HepG2 (cell line): ENCODE measurements around the gene LEPROT. TPM values are rescaled to one million over a fixed set of nuclear protein-coding genes. Genes with fewer than 3 reads are reported as not detected.

Experiments used
- ATAC-seq: fragments of 200-7000 bp; cut with Tn5 transposase; 3 replicates; pipeline ENCODE4 v1.9.1; 2020; ENCODE audit warnings: mild to moderate bottlenecking, moderate library complexity
- BruUV-seq: library from RNA; stranded (reverse); fragments of 400-500 nt; replicated peaks from 2 replicates; lab custom pipeline; 2021; lab: Mats Ljungman, UMichigan
- CTCF ChIA-PET: fragments of 300-600 bp; formaldehyde crosslinking; extraction: SDS; loops from one replicate; lab custom pipeline; 2021; ENCODE audit warnings: low total read pairs, inconsistent platforms, low intra/inter-chr PET ratio; lab: Yijun Ruan, JAX
- POLR2A ChIA-PET: fragments of 350-600 bp; sonication (Branson Sonifier 250); formaldehyde crosslinking; loops from one replicate; lab custom pipeline; 2020; ENCODE audit warnings: antibody characterized with exemption, inconsistent platforms; lab: Yijun Ruan, JAX
- DNase-seq: peaks from one replicate; pipeline ENCODE4 v3.0.0-alpha.2; 2015; ENCODE audit warnings: low spot score
- FAIRE-seq: peaks from 3 replicates; lab custom pipeline; 2011; peaks lifted over from hg19 to GRCh38; lab: Jason Lieb, UNC
- H2AFZ ChIP-seq: one replicate; pipeline ENCODE4 v1.6.1; 2011; ENCODE audit warnings: low read length, inconsistent platforms
- H3K27ac ChIP-seq: fragments of 300-600 bp; 3 replicates; pipeline ENCODE4 v1.8.0; 2011; ENCODE audit warnings: mixed run types, mild to moderate bottlenecking, mixed read lengths, low read length, inconsistent platforms; ENCODE audit not compliant: insufficient read depth; ENCODE audit errors: extremely low read length
- H3K27me3 ChIP-seq, 2 experiments: fragments of 200-600 bp in 1 of 2; 2 replicates in 1 of 2; 3 replicates in 1 of 2; pipeline versions ENCODE4 v1.6.0 to v1.8.0; 2011; ENCODE audit warnings: low read length in 2 of 2, mild to moderate bottlenecking in 2 of 2, moderate library complexity in 2 of 2, inconsistent platforms in 1 of 2; ENCODE audit not compliant: insufficient read depth in 2 of 2, control insufficient read depth in 1 of 2
- H3K36me3 ChIP-seq, 2 experiments: fragments of 200-600 bp in 1 of 2; replicated peaks in 1 of 2; 2 replicates in 1 of 2; 3 replicates in 1 of 2; pipeline versions ENCODE4 v1.5.1 to v1.8.0; 2011; ENCODE audit warnings: low read length in 2 of 2, inconsistent platforms in 1 of 2; ENCODE audit not compliant: insufficient read depth in 2 of 2, control insufficient read depth in 1 of 2
- H3K4me1 ChIP-seq: 2 replicates; pipeline ENCODE4 v1.5.1; 2012; ENCODE audit warnings: low read length, inconsistent platforms; ENCODE audit not compliant: insufficient read depth
- H3K4me2 ChIP-seq: 2 replicates; pipeline ENCODE4 v1.6.0; 2011; ENCODE audit warnings: low read depth, low read length, inconsistent platforms
- H3K4me3 ChIP-seq, 3 experiments: fragments of 200-600 bp in 1 of 3; sonication (generic), shearing (Covaris generic) in 1 of 3; replicated peaks in 1 of 3; 2 replicates each; pipeline ENCODE4 v1.5.1; 2011 to 2016; ENCODE audit warnings: low read length in 3 of 3, inconsistent platforms in 2 of 3, low read depth in 2 of 3, mild to moderate bottlenecking in 2 of 3, control low read depth in 1 of 3, mixed read lengths in 1 of 3; ENCODE audit not compliant: insufficient read depth in 1 of 3
- H3K79me2 ChIP-seq: one replicate; pipeline ENCODE4 v1.6.1; 2011; ENCODE audit warnings: low read length, inconsistent platforms; ENCODE audit not compliant: insufficient read depth
- H3K9ac ChIP-seq: 2 replicates; pipeline ENCODE4 v1.6.0; 2011; ENCODE audit warnings: mild to moderate bottlenecking, low read depth, low read length, inconsistent platforms; ENCODE audit not compliant: insufficient read depth
- H3K9me3 ChIP-seq: 2 replicates; pipeline ENCODE4 v1.5.1; 2012; ENCODE audit warnings: mild to moderate bottlenecking, low read length
- H4K20me1 ChIP-seq: 2 replicates; pipeline ENCODE4 v1.6.0; 2011; ENCODE audit warnings: inconsistent platforms, mild to moderate bottlenecking, low read length, moderate library complexity; ENCODE audit not compliant: insufficient read depth
- CREB3 ChIP-seq: sonication (generic); formaldehyde crosslinking; IDR thresholded peaks from 2 replicates; pipeline ENCODE4 v1.5.0; 2020; ENCODE audit warnings: missing genetic modification reagents
- HNRNPH1 ChIP-seq: fragments of 200-400 bp; formaldehyde crosslinking; optimal IDR thresholded peaks from 2 replicates; pipeline ENCODE3; 2017; ENCODE audit warnings: mild to moderate bottlenecking, low read depth, low read length
- NFE2L1 ChIP-seq: sonication (generic); formaldehyde crosslinking; IDR thresholded peaks from 2 replicates; pipeline ENCODE4 v1.4.0; 2020; ENCODE audit warnings: missing genetic modification reagents, mild to moderate bottlenecking, borderline replicate concordance
- ONECUT2 ChIP-seq: sonication (generic); formaldehyde crosslinking; IDR thresholded peaks from 2 replicates; pipeline ENCODE4 v1.4.0; 2020; ENCODE audit warnings: missing genetic modification reagents
- POLR2G ChIP-seq: fragments of 200-400 bp; formaldehyde crosslinking; IDR thresholded peaks from 2 replicates; pipeline ENCODE4 v1.6.1; 2018; ENCODE audit warnings: mild to moderate bottlenecking, low read depth, low read length, moderate library complexity
- RELA ChIP-seq: sonication (generic); formaldehyde crosslinking; IDR thresholded peaks from 2 replicates; pipeline ENCODE4 v1.4.0; 2020; ENCODE audit warnings: missing genetic modification reagents
- SIX4 ChIP-seq: sonication (generic); formaldehyde crosslinking; IDR thresholded peaks from 2 replicates; pipeline ENCODE4 v1.4.0; 2020; ENCODE audit warnings: missing genetic modification reagents
- SNAPC5 ChIP-seq: sonication (generic); formaldehyde crosslinking; IDR thresholded peaks from 2 replicates; pipeline ENCODE4 v1.8.1; 2023; ENCODE audit warnings: mild to moderate bottlenecking, missing genetic modification reagents, borderline replicate concordance
- ZNF367 ChIP-seq: sonication (generic); formaldehyde crosslinking; IDR thresholded peaks from 2 replicates; pipeline ENCODE4 v1.4.0; 2020; ENCODE audit warnings: missing genetic modification reagents, borderline replicate concordance
- ZNF530 ChIP-seq: sonication (generic); formaldehyde crosslinking; IDR thresholded peaks from 2 replicates; pipeline ENCODE4 v1.5.0; 2020; ENCODE audit warnings: low read depth, mild to moderate bottlenecking, missing genetic modification reagents
- ZNF878 ChIP-seq: sonication (generic); formaldehyde crosslinking; IDR thresholded peaks from 2 replicates; pipeline ENCODE4 v1.8.1; 2023; ENCODE audit warnings: mild to moderate bottlenecking, missing genetic modification reagents, moderate library complexity
- WGBS: methylation state at CpG from one replicate; pipeline ENCODE4 v1.1.6; 2017; ENCODE audit warnings: low lambda C conversion rate; 5-methylcytosine and 5-hydroxymethylcytosine counted together
- in situ Hi-C: cut with HindIII; loops from 2 replicates; pipeline ENCODE4 v1.10.0; 2017; ENCODE audit warnings: low pct_unique_long_range_greater_than_20kb; ENCODE audit not compliant: extremely low pct_ligation_motif_present
- intact Hi-C: fragments of 100-400 bp; cut with micrococcal nuclease; formaldehyde crosslinking; loops from one replicate; pipeline ENCODE4 v1.10.0; 2022; ENCODE audit not compliant: unreplicated experiment
- polyA plus RNA-seq, 8 experiments: library from polyadenylated mRNA; depleted of rRNA in 3 of 8; stranded (reverse) in 7 of 8; unstranded in 1 of 8; fragments of >200 nt; fragmentation: Illumina TruSeq in 4 of 8; extraction: Trizol in 4 of 8; gene quantifications; 2 replicates each; pipeline versions ENCODE4 v1.2.1 to v1.2.3, GENCODE V29; 2011 to 2016; ENCODE audit warnings: low read depth in 4 of 8, missing spikeins in 1 of 8, mixed read lengths in 1 of 8; ENCODE audit not compliant: insufficient read depth in 1 of 8
- total RNA-seq, 5 experiments: library from RNA; depleted of rRNA; stranded (reverse); fragments of >200 nt; fragmentation: Illumina TruSeq; extraction: Trizol; gene quantifications; 2 replicates each; pipeline ENCODE4 v1.2.3, GENCODE V29; 2016; ENCODE audit warnings: low read depth in 1 of 5

Gene LEPROT
- total and polyA plus RNA-seq, 2 of the 13 experiments (the other 11 are each of a cell fraction or from before 2014, with no cell fraction given), result 36.8 to 51.4 TPM

DNA sequence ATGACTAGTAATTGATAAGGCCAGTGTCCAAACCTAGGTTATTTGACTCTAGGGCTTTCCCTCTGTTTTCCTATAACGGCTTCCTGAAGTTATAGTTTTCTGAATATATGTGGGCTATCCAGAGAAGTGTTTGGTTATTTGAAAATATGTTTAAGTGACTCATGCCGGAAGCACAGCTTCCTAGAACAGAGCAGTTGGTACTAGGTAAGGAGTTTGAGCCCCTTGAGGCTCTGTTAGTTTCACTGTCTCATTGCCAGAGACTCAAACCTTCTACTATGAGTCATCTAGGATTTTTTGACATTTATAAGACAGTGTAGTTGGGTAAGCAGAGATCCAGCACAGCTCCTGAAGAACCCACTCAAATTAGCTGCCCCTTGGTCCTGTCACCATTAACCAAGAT, 27.1 kb upstream of the LEPROT start:
- H2AFZ ChIP-seq, result no peak overlapping the region
- WGBS, result 95% methylated on average over 2 of the region's 2 CpGs
- TF ChIP-seq HNRNPH1 (no peak), ZNF878 (CRISPR knock-in tag) (no peak), SIX4 (CRISPR knock-in tag) (no peak), ONECUT2 (CRISPR knock-in tag) (no peak), POLR2G (no peak), CREB3 (CRISPR knock-in tag) (no peak), ZNF530 (CRISPR knock-in tag) (no peak), SNAPC5 (CRISPR knock-in tag) (no peak), ZNF367 (CRISPR knock-in tag) (no peak), RELA (CRISPR knock-in tag) (no peak), NFE2L1 (CRISPR knock-in tag) (no peak)
- no TSS peak for BruUV-seq
- H3K27ac ChIP-seq, result no peak overlapping the region
- FAIRE-seq (no peak), DNase-seq (no peak), ATAC-seq (no peak)
- peaks cover 5% of the 10 kb centered on the region; the same call in 1 of the 2 replicates for H3K4me1 ChIP-seq
- no peak overlapping the region for H3K9ac ChIP-seq
- no peak overlapping the region for H3K4me3 ChIP-seq
- ChIA-PET CTCF (no interaction called here), POLR2A (interaction anchor here (1.0 kb wide), 1 partner anchor 15 kb away, joined by 3 read pairs; no protein-coding TSS in a partner anchor)
- H3K9me3 ChIP-seq, result no peaks in the 10 kb centered on the region
- H3K27me3 ChIP-seq, result no peaks in the 10 kb centered on the region
- in situ Hi-C loops (no loop called here), intact Hi-C loops (no loop called here)
- H3K79me2 ChIP-seq, result no peaks in the 10 kb centered on the region
- H4K20me1 ChIP-seq, result no peaks in the 10 kb centered on the region
- H3K36me3 ChIP-seq, result no peaks in the 10 kb centered on the region
- H3K4me2 ChIP-seq, result no peak overlapping the region
